Measurements from ENCODE around the gene PPM1N.

The PPM1N gene

DNA sequence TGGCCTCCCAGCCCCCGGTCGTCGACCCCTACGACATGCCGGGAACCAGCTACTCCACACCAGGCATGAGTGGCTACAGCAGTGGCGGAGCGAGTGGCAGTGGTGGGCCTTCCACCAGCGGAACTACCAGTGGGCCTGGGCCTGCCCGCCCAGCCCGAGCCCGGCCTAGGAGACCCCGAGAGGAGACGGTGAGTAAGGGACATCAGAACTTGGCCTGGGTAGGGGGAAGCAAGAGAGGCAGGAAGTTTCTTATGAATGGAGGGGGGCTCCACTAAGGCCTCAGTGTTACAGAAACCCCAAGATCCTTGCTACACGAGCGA lies 27.5 kb upstream of the PPM1N start:
- no peak for DNase-seq (ENCODE audit: low read depth in 2 of 2)

DNA sequence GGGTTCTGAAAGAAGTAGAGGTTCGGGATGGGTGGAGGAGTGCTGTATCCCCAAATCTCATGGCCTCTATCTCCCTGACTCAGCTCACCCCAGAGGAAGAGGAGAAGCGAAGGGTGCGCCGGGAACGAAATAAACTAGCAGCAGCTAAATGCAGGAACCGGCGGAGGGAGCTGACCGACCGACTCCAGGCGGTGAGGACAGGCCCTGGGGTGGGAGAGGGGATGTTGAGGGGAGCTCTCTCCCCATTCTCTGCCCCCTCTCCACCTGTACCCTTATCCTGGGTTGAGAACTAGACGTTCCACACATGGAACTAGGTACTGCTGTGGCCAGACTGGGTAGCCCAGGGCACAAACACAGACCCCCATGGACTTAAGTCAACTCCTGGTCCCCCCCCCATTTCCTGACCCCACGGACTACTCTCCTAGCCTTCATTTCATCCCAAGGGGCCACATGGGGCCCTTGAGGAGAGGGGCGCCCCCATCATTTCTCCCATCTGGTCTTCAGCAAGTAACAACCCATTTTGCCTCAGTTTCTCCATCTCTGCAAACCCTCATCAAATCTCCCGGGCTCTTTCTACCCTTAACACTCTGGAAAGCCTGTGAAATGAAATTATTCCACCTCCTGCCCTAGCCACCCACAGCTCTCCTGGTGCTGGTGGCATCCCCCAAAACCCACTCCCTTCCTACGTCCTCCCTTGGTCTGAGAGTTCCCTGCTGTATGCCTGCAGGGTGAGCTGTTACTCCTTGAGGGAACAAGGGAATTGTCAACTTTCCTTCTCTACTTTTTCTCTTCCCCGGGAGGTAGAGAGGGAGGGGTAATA lies 26.9 kb upstream of the PPM1N start:
- no peak for DNase-seq (ENCODE audit: low read depth in 2 of 2)

DNA sequence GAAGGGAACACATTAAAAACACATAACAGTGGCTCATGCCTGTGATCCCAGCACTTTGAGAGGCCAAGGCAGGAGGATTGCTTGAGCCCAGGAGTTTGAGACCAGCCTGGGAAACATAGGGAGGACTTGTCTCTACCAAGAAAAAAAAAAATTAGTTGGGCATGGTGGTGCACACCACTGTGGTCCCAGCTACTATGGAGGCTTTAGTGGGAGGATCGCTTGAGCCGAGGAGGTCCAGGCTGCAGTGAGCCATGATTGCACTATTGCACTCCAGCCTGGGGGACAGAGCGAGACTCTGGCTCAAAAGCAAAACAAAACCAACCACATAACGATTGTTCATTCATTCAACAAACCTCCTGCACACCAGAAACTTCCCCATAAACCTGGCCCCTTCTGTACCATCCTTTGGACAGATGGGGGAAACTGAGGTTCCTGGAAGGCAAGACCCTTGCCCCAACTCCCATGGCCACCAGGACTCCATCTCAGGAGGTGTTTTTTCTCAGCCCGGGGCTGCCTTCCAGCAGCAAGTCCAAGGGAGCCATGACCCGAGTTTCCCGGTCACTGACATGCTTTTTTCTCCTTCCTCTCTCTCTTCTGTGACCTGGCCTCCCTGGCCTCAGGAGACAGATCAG lies 26.2 kb upstream of the PPM1N start:
- no peak for DNase-seq (ENCODE audit: low read depth in 2 of 2)

DNA sequence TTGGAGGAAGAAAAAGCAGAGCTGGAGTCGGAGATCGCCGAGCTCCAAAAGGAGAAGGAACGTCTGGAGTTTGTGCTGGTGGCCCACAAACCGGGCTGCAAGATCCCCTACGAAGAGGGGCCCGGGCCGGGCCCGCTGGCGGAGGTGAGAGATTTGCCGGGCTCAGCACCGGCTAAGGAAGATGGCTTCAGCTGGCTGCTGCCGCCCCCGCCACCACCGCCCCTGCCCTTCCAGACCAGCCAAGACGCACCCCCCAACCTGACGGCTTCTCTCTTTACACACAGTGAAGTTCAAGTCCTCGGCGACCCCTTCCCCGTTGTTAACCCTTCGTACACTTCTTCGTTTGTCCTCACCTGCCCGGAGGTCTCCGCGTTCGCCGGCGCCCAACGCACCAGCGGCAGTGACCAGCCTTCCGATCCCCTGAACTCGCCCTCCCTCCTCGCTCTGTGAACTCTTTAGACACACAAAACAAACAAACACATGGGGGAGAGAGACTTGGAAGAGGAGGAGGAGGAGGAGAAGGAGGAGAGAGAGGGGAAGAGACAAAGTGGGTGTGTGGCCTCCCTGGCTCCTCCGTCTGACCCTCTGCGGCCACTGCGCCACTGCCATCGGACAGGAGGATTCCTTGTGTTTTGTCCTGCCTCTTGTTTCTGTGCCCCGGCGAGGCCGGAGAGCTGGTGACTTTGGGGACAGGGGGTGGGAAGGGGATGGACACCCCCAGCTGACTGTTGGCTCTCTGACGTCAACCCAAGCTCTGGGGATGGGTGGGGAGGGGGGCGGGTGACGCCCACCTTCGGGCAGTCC lies 25.5 kb upstream of the PPM1N start:
- no peak for DNase-seq (ENCODE audit: low read depth in 2 of 2)

DNA sequence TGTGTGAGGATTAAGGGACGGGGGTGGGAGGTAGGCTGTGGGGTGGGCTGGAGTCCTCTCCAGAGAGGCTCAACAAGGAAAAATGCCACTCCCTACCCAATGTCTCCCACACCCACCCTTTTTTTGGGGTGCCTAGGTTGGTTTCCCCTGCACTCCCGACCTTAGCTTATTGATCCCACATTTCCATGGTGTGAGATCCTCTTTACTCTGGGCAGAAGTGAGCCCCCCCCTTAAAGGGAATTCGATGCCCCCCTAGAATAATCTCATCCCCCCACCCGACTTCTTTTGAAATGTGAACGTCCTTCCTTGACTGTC lies 24.9 kb upstream of the PPM1N start:
- no peak for DNase-seq (ENCODE audit: low read depth in 2 of 2)

DNA sequence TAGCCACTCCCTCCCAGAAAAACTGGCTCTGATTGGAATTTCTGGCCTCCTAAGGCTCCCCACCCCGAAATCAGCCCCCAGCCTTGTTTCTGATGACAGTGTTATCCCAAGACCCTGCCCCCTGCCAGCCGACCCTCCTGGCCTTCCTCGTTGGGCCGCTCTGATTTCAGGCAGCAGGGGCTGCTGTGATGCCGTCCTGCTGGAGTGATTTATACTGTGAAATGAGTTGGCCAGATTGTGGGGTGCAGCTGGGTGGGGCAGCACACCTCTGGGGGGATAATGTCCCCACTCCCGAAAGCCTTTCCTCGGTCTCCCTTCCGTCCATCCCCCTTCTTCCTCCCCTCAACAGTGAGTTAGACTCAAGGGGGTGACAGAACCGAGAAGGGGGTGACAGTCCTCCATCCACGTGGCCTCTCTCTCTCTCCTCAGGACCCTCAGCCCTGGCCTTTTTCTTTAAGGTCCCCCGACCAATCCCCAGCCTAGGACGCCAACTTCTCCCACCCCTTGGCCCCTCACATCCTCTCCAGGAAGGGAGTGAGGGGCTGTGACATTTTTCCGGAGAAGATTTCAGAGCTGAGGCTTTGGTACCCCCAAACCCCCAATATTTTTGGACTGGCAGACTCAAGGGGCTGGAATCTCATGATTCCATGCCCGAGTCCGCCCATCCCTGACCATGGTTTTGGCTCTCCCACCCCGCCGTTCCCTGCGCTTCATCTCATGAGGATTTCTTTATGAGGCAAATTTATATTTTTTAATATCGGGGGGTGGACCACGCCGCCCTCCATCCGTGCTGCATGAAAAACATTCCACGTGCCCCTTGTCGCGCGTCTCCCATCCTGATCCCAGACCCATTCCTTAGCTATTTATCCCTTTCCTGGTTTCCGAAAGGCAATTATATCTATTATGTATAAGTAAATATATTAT lies 24.3 kb upstream of the PPM1N start:
- DNase-seq (ENCODE audit: low read depth in 2 of 2): no peak

DNA sequence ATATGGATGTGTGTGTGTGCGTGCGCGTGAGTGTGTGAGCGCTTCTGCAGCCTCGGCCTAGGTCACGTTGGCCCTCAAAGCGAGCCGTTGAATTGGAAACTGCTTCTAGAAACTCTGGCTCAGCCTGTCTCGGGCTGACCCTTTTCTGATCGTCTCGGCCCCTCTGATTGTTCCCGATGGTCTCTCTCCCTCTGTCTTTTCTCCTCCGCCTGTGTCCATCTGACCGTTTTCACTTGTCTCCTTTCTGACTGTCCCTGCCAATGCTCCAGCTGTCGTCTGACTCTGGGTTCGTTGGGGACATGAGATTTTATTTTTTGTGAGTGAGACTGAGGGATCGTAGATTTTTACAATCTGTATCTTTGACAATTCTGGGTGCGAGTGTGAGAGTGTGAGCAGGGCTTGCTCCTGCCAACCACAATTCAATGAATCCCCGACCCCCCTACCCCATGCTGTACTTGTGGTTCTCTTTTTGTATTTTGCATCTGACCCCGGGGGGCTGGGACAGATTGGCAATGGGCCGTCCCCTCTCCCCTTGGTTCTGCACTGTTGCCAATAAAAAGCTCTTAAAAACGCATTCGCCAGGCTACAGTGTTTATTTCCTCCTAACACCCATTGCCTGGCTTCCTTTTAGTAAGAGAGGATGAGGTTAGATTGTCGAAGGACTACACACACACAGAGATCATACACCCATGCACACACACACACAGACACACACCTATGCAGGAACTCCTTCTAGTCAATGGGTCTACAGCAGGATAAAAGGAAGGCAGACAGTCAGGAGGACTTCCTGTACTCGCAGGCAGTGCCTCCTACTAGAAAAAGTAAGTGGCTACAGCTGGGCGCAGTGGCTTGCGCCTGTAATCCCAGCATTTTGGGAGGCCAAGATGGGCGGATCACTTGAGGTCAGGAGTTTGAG lies 23.4 kb upstream of the PPM1N start:
- DNase-seq (ENCODE audit: low read depth in 2 of 2): no peak

DNA sequence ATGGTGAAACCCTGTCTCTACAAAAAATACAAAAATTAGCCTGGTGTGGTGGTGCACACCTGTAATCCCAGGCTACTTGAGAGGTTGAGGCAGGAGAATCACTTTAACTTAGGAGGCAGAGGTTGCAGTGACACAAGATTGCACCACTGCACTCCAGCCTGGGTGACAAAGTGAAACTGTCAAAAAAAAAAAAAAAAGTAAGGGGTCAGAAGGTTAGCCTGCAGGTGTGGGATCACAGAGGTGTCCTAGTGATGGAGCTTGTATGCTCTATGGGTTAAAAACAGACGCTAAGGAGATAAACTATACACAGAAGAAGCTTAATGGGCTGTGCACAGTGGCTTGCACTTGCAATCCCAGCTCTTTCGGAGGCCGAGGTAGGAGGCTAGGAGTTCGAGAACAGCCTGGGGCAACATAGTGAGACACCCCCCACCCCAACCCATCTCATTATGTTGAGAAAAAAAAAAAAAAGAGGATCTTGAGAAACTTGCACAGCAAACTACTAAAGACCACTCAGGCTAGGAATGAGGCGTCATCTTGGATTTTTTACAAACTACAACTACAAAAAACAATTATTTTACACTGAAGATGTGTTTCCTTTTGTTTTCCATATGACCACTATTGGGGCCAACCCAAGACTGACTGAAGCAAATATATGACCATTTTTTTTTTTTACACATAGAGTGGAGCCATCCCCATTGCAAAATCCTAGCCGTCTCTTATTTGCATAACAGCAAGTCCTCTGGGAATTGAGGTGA lies 22.5 kb upstream of the PPM1N start:
- DNase-seq (ENCODE audit: low read depth in 2 of 2): no peak

DNA sequence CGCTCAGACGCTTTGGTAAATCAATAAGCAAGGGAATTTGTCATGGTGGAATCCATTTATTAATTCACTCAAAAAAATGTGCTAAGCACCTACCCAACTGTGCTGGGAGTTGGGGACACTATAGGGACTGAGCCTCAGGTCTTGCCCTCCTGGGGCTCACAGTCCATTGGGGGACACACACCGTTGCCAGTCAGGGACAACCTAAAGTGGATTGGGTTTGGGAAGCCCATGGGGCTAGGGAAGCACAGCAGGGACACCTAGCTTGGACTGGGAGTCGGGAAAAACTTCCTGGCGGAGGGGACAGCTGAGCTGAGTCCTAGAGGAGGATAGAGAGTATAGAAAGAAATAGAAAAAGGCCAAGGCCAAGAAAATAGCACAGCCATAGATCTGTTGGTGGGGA lies 21.9 kb upstream of the PPM1N start:
- no peak for DNase-seq (ENCODE audit: low read depth in 2 of 2)

DNA sequence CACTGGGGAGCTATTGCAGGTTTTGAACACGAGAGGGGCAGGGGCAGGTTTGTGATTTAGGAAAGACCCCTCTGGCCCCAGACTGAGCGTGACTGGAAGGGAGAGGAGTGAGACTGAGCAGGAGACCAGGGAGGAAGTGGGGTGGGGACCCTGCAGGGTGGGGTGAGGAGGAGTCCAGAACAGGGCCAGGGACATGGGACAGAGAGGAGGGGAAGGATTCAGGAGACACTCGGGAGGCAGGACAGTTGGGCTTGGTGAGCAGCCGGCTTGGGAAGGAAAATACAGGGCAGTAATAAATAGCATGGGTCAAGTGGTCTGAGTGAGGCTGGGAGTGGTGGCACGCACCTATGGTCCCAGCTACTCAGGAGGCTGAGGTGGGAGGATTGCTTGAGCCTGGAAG lies 21.1 kb upstream of the PPM1N start:
- DNase-seq (ENCODE audit: low read depth in 2 of 2): no peak

DNA sequence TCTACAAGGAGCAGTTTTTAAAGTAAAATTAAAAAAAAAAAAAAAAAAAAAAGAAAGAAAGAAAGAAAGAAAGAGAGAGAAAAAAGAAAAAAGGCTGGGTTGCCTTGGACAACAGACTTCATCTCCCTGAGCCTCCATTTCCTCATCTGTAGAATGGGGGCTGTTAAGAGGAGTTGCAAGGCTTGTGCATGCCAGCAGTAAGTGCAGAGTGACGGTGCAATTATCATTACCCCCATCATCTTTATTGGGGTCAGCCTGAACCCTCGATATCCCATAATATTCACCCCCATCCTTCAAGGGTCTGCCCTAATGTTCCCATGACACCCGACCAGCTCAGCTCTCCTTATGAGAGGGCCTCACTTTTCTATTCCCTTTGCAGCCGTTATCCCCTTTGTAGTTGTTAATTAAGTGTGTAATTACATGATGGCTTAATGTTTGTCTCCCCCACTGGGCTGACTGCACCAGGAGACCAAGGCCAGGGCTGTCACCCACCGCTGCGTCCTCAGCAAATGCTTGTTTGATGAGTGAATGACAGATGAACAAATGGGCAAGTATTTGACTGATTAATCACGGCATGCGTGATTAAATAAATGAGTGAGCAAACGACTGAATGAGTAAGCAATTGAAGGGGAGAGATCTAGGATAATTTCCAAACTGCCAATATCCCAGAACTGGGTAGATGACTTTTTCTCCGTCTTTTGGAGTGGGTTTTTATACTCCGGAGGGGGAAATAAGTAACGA lies 20.4 kb upstream of the PPM1N start:
- DNase-seq (ENCODE audit: low read depth in 2 of 2): no peak

DNA sequence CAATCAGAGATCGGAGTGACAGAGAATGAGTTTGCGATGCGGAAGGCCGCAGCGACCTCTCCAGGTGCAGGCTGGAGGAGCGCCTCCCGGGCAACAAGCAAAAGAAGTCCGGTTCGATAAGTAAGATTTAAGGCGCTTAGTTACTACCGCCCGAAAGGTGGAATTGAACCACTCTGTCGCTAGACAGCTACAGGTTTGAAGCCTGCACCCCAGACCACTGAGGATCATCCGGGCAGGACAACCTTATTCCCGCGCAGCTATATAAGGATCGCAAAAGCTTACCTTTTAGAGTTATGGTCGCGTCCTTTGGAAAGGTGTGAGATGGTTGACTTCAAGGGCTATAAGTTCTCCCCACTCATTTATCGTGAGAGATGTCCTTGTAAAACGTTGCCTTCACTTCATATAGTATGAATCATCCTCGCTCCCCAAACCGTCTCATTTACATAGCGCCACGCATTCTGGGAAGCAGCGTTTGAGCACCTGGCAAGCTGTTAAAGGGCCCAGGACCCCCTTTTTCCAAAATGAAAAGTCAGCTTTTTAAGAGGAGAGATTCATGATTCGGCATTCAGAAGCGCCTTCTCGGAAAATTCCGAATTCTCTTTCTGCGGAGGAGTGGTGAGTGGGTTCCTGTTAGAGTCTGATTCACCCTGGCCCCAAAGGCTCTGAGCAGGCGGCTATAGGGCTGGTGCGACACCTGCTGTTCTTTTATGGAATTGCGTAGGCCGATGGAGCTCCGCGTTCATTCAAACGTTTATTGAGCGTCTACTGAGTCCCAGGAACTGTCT lies 19.6 kb upstream of the PPM1N start:
- DNase-seq (ENCODE audit: low read depth in 2 of 2): peak; percentile 82 to 90

DNA sequence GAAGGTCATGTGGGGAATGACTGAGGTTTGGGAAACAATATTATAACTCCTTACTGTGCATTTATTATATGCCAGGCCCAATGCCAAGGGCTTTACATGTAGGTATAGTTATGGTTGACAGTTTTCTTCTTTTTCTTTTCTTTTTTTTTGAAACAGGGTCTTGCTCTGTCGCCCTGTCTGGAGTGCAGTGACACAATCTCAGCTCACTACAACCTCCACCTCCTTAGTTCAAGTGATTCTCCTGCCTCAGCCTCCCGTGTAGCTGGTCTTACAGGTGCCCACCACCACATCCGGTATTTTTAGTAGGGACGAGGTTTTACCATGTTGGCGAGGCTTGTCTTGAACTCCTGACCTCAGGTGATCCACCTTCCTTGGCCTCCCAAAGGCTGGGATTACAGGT lies 15.2 kb upstream of the PPM1N start:
- DNase-seq (ENCODE audit: low read depth in 2 of 2): no peak

DNA sequence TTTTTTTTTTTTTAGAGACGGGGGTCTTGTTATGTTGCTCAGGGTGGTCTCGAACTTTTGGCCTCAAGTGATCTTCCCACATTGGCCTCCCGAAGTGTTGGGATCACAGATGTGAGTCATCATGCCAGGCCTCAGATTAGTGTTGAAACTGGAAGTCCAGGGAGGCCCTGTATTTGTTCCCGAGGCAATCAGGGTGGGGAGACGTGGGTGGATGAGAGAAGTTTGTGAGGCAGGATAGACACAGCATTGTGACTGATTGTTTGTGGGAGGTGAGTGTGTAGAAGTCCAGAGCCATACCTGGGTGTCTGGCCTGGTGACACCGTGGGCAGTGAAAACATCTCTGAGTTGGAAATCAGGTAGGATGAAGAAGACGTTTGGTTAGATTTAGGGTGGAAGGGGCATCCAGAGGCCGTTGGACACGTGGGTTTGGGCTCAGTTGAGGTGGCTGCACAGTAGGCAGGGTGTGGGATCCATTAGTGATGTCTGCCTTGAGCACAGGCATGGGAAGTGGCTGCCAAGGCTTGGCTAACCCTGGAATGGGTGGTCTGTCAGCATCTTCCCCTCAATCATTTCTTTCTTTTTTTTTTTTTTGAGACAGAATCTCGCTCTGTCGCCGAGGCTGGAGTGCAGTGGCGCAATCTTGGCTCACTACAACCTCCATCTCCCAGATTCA lies 13.8 kb upstream of the PPM1N start:
- no peak for DNase-seq (ENCODE audit: low read depth in 2 of 2)

DNA sequence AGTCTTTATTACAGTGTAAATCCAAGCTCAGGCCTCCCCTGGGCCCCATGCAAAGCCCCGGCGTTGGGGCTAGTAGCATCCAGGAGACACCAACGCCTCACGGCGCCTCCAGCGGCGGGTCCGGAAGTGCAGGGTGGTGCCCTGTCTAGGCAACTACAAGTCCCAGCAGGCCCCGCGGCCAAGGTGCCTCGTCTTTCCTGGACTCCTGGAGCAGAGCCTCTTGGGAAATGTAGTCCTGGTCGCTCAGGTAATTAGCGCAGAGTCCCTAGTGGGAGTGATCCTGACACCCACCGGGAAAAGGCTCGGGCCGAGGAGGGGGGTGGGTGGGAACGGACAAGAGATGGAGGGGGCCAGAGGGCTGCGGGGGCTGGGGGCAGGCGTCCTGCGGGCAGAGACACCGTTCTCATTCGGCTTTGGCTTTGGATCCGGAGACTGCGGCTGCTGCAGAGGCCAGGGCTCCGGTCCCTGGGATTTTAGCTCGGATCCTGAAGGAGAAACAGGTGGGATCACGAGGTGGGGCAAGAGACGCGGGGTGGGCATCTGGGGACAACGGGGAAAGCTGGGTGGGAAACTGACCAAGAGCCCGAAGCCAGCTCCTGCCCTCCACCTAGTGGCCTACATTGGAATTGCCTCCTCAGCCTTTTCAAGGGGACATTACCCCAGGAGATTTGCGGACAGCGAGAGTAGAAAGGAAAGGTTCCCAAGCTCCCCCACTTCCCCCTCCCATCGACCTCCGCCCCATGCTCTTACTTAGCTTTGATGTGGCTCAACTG lies 12.8 kb upstream of the PPM1N start:
- DNase-seq (ENCODE audit: low read depth in 2 of 2): peak; percentile 94 to 96

DNA sequence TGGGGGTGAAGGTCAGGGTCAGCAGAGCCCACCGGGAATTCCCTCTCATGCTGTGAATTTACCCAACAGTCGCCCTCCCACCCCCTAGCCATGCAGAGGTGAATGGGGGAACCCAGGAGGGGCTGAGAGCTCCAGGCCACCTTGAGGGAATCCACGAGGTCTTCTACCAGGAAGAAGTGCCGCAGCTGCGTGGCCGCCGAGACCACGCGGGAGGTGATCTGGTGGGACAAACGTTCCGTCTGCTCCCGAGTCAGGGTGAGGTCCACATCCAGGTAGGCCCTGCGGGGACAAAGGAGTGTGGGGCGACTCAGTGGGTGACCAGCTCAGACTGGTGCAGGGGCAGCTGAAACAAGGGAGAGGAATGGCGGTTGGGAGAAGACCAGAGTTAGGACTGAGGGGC lies 9.5 kb upstream of the PPM1N start:
- no peak for DNase-seq (ENCODE audit: low read depth in 2 of 2)

DNA sequence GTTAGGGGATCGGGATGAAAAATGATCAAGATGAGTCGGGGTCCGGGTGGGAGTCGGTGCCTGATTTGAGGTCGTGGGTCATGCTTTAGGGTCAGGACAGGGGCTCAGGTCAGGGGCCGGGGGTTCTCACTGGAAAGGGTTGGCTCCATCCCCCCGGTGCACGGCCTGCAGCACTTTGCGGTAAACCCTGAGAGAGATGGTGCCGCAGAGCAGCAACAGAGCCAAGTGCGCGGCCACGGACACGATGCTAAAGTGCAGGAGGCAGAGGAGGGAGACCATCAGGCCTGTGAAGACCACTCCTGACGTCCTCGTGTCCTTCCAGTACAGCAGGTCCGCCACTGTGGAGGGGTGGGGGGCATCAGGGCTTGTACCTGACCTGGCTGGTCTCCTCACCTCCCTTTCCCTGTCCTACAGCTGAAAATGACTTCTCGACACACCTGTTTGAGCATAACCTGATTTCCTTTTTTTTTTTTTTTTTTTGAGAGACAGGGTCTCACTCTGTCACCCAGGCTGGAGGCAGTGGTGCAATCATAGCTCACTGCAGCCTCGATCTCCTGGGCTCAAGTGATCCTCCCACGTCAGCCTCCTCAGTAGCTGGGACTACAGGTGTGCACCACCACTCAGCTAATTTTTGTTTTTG lies 8.9 kb upstream of the PPM1N start:
- no peak for DNase-seq (ENCODE audit: low read depth in 2 of 2)
